Loucy (cell line): Measurements from ENCODE around the gene PTRHD1.

Experiments used
- H2AFZ ChIP-seq: fragments of 200-600 bp; sonication (generic); 2 replicates; pipeline ENCODE4 v1.6.0; 2016; ENCODE audit warnings: antibody characterized with exemption, mild to moderate bottlenecking, low read length, moderate library complexity
- H3F3A ChIP-seq: fragments of 200-600 bp; 2 replicates; pipeline ENCODE4 v1.6.0; 2016; ENCODE audit warnings: antibody characterized with exemption, low read depth, mild to moderate bottlenecking
- H3K27me3 ChIP-seq: fragments of 200-600 bp; sonication (generic); 2 replicates; pipeline ENCODE4 v1.6.1; 2014; ENCODE audit warnings: low read length, mild to moderate bottlenecking; ENCODE audit not compliant: insufficient read depth, poor library complexity, severe bottlenecking
- H3K36me3 ChIP-seq: fragments of 200-600 bp; sonication (generic); 2 replicates; pipeline ENCODE4 v1.6.1; 2016; ENCODE audit warnings: low read length; ENCODE audit not compliant: insufficient read depth
- H3K4me1 ChIP-seq: fragments of 200-600 bp; sonication (generic); 2 replicates; pipeline ENCODE4 v1.5.1; 2014; ENCODE audit warnings: low read length, mild to moderate bottlenecking; ENCODE audit not compliant: insufficient read depth, poor library complexity, severe bottlenecking
- H3K4me2 ChIP-seq: fragments of 200-600 bp; sonication (generic); 2 replicates; pipeline ENCODE4 v1.6.0; 2014; ENCODE audit warnings: antibody characterized with exemption, low read length, low read depth, mild to moderate bottlenecking; ENCODE audit not compliant: poor library complexity, severe bottlenecking
- H3K4me3 ChIP-seq: fragments of 200-600 bp; sonication (generic); 2 replicates; pipeline ENCODE4 v1.5.1; 2014; ENCODE audit warnings: low read length, mild to moderate bottlenecking, mixed read lengths; ENCODE audit not compliant: poor library complexity, severe bottlenecking
- H3K79me2 ChIP-seq: fragments of 200-600 bp; sonication (generic); 2 replicates; pipeline ENCODE4 v1.6.1; 2014; ENCODE audit warnings: low read length; ENCODE audit not compliant: insufficient read depth
- H3K9ac ChIP-seq: fragments of 200-600 bp; sonication (generic); 2 replicates; pipeline ENCODE4 v1.6.0; 2014; ENCODE audit warnings: mild to moderate bottlenecking, low read depth, low read length, moderate library complexity; ENCODE audit not compliant: poor library complexity, severe bottlenecking
- H3K9me2 ChIP-seq: fragments of 200-600 bp; sonication (generic); replicated peaks from 2 replicates; pipeline ENCODE4 v1.6.1; 2016; ENCODE audit warnings: low read depth, low read length, mixed read lengths
- H3K9me3 ChIP-seq: fragments of 200-600 bp; sonication (generic); 2 replicates; pipeline ENCODE4 v1.6.1; 2014; ENCODE audit warnings: mild to moderate bottlenecking, antibody characterized with exemption, low read length, low read depth; ENCODE audit not compliant: insufficient read depth
- H4K20me1 ChIP-seq: fragments of 200-600 bp; sonication (generic); 2 replicates; pipeline ENCODE4 v1.6.0; 2014; ENCODE audit warnings: antibody characterized with exemption, low read length, mild to moderate bottlenecking; ENCODE audit not compliant: insufficient read depth, poor library complexity, severe bottlenecking
- EZH2phosphoT487 ChIP-seq: fragments of 200-600 bp; IDR thresholded peaks from 2 replicates; pipeline ENCODE4 v1.6.1; 2018; ENCODE audit warnings: antibody characterized with exemption, mild to moderate bottlenecking, moderate library complexity, borderline replicate concordance
- TF ChIP-seq, protein P1 (sequence below): fragments of 200-600 bp; sonication (generic); conservative IDR thresholded peaks from 2 replicates; pipeline ENCODE4 v1.5.1; 2014; ENCODE audit warnings: mild to moderate bottlenecking, antibody characterized with exemption, low read length

The PTRHD1 gene

DNA sequence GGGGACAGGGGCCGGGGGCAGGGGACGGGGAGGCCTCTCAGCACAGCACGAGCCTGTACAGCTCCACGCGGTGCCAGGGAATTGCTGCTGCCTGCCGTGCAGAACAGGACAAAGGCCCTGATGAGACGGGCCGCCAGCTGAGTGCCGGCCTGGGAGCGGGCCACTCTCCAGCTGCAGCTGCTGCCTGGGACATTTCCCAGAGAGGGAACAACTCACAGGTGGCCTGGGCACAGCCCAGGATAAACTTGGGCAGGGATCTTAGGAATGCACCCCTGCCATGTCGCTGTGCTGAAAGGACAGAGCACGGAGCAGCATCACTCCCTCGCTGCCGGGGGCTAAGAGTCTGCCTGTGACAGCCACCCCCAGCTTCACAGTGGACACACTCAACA lies 38.9 kb upstream of the PTRHD1 start:
- Histone ChIP-seq H3K9ac (no peak overlapping the region), H2AFZ (no peak overlapping the region), H3K27me3 (no peaks in the 10 kb centered on the region), H3K4me2 (no peak overlapping the region), H3K9me2 (no peaks in the 10 kb centered on the region), H3K4me3 (no peak overlapping the region), H3K36me3 (peaks cover 45% of the 10 kb centered on the region; the same call in 1 of the 2 replicates), H3K9me3 (no peaks in the 10 kb centered on the region), H4K20me1 (no peaks in the 10 kb centered on the region), H3K4me1 (no peaks in the 10 kb centered on the region), H3F3A (no peaks in the 10 kb centered on the region), H3K79me2 (no peaks in the 10 kb centered on the region)
- TF ChIP-seq, protein P1, sequence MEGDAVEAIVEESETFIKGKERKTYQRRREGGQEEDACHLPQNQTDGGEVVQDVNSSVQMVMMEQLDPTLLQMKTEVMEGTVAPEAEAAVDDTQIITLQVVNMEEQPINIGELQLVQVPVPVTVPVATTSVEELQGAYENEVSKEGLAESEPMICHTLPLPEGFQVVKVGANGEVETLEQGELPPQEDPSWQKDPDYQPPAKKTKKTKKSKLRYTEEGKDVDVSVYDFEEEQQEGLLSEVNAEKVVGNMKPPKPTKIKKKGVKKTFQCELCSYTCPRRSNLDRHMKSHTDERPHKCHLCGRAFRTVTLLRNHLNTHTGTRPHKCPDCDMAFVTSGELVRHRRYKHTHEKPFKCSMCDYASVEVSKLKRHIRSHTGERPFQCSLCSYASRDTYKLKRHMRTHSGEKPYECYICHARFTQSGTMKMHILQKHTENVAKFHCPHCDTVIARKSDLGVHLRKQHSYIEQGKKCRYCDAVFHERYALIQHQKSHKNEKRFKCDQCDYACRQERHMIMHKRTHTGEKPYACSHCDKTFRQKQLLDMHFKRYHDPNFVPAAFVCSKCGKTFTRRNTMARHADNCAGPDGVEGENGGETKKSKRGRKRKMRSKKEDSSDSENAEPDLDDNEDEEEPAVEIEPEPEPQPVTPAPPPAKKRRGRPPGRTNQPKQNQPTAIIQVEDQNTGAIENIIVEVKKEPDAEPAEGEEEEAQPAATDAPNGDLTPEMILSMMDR = no peak
- no peak for TF ChIP-seq EZH2phosphoT487

DNA sequence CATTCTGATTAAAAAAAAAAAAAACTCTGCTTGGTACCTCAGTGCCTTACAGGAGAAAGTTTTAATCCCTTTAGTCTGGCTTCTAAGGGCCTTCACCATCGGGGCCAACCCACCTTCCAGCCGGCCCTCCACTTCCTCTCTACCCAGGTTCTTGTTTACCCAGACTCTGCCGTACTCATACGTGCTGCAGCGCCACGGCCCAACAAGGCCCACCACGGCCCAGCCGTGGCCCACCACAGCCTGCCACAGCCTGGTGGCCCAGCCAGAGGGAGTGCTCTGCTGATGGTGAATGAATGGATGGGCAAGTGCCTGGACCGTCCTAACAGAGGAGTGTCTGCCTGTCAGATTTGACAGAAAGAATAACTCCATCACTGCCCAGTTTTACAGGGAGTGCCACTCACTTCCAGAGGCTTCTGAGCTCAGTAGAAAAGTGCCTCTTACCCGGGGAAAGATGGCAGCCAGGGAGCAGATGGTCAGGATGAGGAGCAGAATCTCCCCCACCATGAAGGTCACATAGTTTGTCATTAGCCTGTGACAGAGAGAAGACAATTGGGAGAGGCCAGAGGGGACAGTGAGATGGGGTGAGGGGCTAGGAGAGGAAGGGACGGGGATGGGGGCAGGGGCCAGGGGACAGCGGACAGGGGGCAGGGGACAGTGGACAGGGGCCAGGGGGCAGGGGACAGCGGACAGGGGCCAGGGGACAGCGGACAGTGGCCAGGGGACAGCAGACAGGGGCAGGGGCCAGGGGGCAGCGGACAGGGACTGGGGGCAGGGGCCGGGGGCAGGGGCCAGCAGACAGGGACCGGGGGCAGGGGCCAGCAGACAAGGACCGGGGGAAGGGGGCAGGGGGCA lies 38.3 kb upstream of the PTRHD1 start:
- Histone ChIP-seq H3K36me3 (peaks cover 39% of the 10 kb centered on the region; the same call in 1 of the 2 replicates), H4K20me1 (no peaks in the 10 kb centered on the region), H2AFZ (no peak overlapping the region), H3K9me2 (no peaks in the 10 kb centered on the region), H3K27me3 (no peaks in the 10 kb centered on the region), H3K4me1 (peaks cover under 1% of the 10 kb centered on the region), H3K9ac (no peak overlapping the region), H3K9me3 (no peaks in the 10 kb centered on the region), H3F3A (no peaks in the 10 kb centered on the region), H3K79me2 (no peaks in the 10 kb centered on the region), H3K4me2 (no peak overlapping the region), H3K4me3 (no peak overlapping the region)
- no peak for TF ChIP-seq EZH2phosphoT487
- TF ChIP-seq, protein P1 = no peak

DNA sequence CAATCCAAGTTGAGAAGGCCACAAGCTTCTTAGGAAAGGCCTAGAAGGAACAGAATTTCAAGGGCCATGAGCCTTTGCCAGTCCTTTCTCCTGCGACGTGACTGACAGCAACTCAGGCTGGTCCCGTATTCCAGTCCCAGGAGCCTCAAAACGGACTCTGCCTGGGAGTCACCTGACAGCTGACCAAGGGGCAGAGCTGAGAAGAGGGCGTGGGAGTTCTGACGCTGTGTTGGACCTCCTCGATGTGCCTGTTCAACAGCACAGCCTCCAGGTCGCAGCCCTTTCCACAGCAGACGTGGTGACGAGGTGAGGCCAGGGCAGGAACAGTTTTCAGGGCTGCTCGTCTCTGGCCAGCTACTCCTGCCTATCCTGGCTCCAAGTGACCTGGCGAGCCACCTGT lies 37.6 kb upstream of the PTRHD1 start:
- no peaks in the 10 kb centered on the region for H3K9me2 ChIP-seq
- H4K20me1 ChIP-seq = no peaks in the 10 kb centered on the region
- H3K36me3 ChIP-seq = peaks cover 37% of the 10 kb centered on the region; the same call in 1 of the 2 replicates
- no peak for TF ChIP-seq EZH2phosphoT487
- TF ChIP-seq, protein P1 = no peak
- H3K9ac ChIP-seq = no peak overlapping the region
- H3K79me2 ChIP-seq = no peaks in the 10 kb centered on the region
- peaks cover 4% of the 10 kb centered on the region for H3K4me1 ChIP-seq
- no peaks in the 10 kb centered on the region for H3K9me3 ChIP-seq
- H3K4me2 ChIP-seq = no peak overlapping the region
- no peak overlapping the region for H3K4me3 ChIP-seq
- H3F3A ChIP-seq = no peaks in the 10 kb centered on the region
- H2AFZ ChIP-seq = no peak overlapping the region
- H3K27me3 ChIP-seq = no peaks in the 10 kb centered on the region
